TTC549 (cell line): ENCODE results near the gene SUPT20H.
A peak's percentile ranks its signal among the peaks of the same experiment; 100 is the strongest.
"Not testable (repeated sequence)": the region's sequence is repeated elsewhere in the genome, so short reads cannot be mapped to it uniquely, and the experiment has no call there.

ENCODE experiments used
- FAIRE-seq: peaks from 2 replicates; lab custom pipeline; 2012; peaks lifted over from hg19 to GRCh38; lab: Jason Lieb, UNC

The SUPT20H gene

DNA sequence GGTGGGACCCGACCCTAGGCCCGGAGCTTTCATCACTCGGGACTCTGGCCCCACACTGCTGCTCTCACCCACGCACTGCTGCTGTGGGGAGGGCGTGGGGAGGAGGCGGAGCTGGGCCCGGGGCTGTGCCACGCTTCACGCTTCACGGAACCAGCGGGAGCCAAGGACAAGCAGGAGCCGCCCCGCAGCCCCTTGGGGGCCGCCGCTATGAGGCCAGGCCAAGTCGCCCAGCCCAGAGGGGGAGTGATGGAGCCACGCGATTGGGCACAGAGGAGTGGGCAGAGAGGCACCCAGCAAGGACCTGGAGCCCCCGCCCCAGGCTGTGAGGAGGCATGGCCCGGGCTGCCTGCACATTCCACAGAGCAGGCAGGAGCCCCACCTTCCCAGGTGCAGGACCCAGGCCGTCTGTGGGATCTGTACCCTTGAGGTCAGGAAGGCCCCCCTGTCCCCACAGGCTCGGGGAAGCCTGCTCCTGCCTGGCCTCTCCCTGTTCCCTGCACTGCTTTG lies 10.2 kb upstream of the SUPT20H start:
- FAIRE-seq, result no peak

DNA sequence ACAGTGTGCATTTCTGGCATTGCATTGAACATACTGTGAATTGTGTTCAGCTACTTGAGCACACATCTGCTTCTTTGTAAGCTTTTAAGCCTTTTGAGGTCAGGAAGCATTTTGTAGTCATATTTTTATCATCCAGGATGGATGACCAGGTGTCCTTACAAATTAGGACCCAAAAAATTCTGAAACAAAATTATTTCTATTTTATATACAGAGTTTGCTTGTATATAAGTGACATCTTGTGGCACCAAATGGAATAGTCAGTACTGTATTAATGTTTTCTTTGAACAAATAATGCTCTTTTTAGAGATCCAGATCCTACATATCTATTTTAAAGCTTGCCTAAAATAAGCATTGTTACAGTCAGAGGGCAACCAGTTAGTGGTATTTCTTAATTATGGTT lies 9.5 kb upstream of the SUPT20H start:
- peak; percentile 83 for FAIRE-seq

DNA sequence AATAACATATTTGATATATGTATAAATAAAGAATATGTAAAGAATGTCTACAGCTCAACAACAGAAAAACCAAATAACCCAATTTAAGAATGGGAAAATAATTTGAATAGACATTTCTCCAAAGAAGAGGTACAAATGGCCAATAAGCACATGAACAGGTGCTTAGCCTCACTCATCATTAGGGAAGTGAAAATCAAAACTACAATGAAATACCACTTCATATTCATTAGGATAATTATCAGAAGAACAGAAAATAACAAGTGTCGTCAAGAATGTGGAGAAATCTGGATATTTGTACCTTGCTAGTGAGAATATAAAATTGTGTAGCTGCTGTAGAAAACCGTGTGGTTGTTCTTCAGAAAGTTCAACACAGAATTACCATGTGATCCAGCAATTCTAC lies 8.4 kb upstream of the SUPT20H start:
- no peak for FAIRE-seq

DNA sequence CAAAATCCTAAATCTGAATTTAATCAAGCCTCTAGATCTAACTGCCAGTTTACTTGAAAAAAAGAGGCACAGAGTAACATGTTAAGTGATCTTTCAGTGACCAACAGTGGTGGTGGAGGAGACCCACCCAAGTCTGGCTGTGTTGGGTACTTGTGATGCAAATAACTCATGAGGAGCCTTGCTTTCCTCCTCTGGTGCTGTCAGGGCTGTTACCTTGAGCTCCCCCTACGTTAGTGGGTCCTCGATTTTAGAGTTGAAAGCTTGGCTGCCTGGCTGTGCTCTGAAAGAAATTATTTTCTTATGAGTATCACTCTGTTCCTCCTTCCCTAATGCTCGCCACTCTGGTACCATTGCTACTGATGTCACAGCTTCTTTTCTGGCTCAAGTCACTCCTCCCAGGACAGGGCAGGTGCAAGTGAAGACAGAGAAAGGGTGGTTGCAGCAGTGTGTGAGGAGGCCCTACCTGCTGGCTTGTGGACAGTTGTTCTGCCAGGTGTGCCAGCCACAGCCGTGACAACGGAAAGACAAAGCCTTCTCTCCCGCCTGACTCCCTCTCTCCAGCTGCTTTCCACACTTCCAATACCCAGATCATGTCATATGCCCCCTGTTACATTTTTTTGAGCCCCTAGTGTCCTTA lies 6.5 kb upstream of the SUPT20H start:
- FAIRE-seq, result no peak

DNA sequence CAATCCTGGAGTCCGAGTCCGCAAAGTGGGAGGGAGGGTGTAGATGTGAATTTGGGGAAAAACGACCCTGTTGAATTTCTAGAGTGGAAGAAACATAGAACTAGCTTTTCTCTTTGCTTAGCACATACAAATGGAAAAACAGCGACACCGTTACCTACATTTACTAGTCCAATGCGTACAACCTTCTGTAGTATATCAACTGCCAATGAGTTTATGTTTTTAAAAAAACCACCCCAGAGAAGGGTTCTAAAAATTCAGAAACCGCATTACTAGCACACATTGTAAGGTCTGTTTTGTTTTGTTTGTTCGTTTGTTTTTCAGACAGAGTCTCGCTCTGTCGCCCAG lies 332 bp upstream of the SUPT20H start:
- no peak for FAIRE-seq

DNA sequence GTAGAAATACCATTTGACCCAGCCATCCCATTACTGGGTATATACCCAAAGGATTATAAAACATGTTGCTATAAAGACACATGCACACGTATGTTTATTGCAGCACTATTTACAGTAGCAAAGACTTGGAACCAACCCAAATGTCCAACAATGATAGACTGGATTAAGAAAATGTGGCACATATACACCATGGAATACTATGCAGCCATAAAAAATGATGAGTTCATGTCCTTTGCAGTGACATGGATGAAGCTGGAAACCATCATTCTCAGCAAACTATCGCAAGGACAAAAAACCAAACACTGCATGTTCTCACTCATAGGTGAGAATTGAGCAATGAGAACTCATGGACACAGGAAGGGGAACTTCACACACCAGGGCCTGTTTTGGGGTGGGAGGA lies 3.3 kb downstream of the SUPT20H start:
- FAIRE-seq, result not testable (repeated sequence)

DNA sequence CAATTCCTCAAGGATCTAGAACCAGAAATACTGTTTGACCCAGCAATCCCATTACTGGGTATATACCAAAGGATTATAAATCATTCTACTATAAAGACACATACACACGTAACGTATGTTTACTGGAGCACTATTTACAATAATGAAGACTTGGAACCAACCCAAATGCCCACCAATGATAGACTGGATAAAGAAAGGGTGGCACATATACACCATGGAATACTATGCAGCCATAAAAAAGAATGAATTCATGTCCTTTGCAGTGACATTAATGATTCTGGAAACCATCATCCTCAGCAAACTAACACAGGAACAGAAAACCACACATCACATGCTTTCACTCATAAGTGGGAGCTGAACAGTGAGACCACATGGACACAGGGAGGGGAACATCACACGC lies 6.4 kb downstream of the SUPT20H start:
- not testable (repeated sequence) for FAIRE-seq

DNA sequence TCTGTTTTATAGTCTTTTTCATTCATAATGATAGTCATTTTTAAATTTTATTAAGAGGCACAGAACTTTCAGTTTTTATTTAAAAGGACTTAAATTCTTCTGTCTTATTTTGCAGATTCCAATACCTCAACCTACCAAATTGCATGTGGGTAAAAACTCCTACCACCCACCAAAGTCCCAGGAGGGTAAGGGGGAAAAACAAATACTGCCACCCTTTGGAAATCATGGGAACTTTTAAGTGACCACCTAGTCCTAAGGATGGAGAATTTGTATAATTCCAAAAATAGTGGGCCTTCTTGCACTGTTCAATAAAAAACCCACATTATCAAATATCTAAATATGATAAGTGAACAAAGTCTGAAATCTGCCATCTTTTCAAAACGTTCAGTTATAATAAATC lies 9.7 kb downstream of the SUPT20H start:
- FAIRE-seq, result no peak

DNA sequence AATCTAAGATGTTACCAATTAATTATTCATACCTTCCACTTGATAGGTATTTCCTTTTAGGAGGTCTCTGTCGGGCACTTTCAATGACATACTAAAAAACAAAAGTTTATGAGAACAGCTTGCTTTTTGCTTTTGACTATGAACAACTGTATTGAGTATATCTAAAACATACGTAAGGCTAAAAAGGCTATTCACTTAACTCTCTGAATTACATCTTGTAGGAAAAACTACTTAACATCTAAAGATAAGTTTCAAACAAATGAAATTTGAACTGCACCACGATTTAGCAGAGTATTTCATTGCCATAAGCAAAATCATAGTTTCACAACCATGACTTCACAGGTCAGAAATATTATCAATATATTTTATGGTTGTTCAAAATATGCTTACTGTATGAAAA lies 11.6 kb downstream of the SUPT20H start:
- no peak for FAIRE-seq

DNA sequence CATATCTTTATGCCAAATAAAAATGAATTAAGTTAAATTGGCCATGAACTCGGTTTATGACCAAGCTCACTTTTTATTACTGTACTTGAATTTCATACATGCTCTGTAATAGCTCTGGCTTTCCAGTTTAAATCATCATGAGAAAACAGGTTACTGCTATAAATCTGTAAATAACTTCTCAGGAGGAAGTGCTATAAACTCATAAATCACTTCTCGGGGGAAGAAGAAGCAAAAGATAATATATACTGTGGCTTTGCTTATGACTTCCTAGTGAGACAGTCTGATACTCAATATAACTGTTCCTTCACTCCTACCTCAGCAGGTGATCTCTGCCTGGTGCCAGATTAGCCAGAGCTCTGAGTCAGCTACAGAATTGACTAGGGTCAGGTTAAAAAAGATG lies 12.5 kb downstream of the SUPT20H start:
- FAIRE-seq, result no peak

DNA sequence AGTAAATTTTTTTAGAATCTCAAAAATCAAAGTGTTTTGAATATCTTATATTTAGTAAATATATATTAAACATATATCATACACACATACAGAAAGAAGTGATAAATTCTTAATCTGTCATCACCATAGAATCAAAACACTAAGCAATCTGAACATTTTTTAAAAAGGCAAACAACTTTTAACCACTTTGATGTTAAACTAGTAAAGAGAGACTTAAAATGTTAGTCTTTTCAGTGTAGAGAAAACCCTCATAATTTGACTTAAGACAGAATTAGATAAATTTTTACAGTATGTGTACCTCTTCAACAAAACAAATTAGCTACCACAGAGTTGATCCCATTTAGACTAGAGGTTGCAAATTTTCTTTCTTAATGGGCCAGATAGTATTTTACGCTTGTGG lies 13.4 kb downstream of the SUPT20H start:
- peak; percentile 56 for FAIRE-seq

DNA sequence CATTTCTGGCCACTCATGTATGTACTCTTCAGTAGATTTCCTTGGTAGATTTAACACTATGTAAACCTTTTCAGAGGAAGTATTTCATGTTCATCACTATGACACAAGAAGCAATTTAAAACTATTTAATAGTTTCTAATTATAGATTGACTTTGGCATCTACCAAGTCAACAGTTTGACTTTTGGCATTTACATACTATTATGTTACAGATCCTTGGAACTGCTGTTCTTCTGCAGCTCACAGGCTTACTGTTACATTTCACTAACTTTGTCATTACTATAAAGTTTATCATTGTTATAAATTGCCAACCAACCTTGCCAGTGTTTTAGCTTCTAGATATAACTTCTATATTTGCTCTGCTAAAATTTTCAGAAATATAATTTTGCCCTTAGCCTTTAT lies 18.7 kb downstream of the SUPT20H start:
- no peak for FAIRE-seq

DNA sequence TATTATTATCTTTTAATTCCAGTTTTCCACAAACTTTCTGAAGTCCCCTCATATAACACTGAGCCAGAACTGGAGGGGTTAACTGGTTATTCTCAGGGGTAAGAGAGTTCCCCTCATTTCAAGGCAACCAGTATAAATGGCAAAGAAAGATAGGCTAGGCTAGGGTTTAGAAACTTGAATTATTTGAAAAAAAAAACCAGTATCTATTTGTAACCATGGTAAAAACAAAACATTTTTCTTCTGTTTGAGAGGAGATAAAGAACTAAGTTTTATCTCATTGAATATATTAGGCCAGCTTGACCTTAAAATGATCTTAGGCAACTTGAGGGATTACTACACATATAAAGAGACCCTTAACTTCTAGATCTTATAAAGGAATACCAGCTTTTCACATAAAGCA lies 19.6 kb downstream of the SUPT20H start:
- FAIRE-seq, result no peak

DNA sequence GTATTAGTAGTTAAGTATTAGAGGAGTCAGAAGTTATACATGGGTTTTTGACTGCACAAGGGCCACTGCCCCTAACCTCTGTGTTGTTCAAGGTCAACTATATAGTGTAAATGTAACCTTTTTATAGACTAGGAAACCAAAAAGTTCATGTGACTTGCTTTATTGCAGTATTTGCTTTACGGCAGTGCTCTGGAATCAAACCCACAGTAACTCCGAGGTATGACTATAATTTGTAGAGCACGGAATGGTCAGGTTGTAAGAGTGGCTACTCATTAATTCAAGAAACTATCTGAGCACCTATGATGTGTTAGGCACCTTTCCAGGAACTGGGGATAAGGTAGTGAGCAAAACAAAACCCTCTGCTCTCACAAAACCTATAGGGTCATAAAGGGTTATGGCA lies 22.2 kb downstream of the SUPT20H start:
- no peak for FAIRE-seq

DNA sequence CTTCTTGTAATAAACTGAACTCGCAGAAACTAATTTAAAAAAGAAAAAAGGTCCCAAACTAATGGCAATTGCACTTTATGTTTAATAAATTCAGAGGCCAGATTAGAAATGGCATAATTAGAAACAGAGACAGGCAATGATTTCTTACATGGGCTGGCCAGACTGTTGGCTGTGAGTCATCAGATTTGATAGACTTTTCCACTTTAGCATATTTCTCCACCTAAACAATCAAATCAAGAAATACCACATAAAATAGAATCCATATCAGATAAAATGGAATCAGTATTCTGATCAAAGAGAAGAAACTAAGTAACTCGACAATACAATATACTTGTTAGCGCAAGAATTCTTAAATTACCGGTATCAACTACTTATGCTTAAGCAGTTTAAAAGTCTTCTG lies 29.9 kb downstream of the SUPT20H start:
- FAIRE-seq, result no peak

DNA sequence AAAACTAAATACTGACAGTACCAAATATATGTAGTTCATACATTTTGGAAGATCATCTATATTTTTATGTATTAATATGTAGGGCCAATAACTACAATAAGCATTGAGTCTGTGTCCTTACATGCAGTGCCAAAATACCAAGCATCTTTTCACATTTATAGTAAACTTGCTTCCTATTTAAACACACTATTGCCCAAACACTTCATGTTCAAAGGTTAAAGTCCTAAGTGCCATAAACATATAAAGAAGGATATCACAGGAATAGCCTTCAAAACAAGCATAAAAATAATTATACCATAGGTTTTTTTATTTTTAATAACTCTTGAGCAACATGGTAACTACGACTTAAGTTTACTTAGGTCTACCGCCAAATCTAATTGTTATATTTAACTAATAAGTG lies 31.8 kb downstream of the SUPT20H start:
- no peak for FAIRE-seq

DNA sequence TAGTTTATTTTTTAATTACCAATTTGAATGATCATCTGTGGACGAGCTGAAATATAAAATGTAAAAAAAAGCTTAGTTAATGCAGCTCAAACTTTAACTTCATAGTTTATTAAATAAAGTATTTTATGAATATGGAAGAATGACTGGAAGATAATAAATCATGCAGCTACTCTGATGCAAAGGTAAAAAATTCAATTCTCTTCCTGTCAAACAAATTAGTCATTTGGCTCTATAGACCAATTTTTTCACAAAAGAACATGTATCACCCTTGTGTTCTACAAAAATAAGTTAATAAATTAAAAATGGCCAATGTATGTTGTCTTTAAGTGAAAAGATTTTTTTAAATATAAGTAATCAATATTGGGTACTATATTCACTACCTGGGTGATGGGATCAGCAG lies 32.7 kb downstream of the SUPT20H start:
- no peak for FAIRE-seq

DNA sequence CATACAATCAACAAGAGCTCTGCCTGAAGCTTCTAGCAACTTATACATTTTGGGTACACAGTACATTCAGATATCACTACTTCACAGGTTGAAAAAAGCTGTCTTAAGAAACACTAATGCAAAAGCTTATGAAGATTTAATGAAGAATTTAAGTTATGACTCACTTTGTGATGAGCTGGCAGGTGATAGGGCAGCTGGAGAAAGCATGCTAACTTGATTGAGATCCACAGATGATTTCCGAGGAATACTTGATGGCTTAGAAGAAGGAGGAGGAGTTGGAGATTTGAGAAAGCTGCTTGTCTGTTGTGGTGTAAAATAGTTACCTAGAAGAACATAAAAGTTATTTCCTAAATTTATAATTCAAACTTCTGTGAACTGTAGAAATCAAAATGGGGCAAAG lies 35.6 kb downstream of the SUPT20H start:
- FAIRE-seq, result no peak

DNA sequence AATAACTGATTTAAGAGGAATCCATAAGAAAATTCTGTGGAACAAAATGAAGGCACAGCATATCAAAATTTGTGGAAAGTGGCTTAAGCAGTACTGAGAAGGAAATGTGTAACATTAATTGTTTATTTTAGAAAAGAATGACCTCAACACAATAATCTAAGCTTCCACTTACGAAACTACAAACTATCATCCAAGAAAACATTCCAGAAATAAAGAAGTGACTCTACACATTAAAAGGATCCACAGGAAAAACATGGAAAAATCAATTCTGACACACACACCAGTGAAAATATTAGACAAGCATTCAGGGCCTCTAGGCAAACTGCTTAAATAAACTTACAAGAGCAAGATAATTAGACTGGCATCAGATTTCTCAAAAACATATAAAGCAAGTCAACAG lies 44.9 kb downstream of the SUPT20H start:
- no peak for FAIRE-seq

DNA sequence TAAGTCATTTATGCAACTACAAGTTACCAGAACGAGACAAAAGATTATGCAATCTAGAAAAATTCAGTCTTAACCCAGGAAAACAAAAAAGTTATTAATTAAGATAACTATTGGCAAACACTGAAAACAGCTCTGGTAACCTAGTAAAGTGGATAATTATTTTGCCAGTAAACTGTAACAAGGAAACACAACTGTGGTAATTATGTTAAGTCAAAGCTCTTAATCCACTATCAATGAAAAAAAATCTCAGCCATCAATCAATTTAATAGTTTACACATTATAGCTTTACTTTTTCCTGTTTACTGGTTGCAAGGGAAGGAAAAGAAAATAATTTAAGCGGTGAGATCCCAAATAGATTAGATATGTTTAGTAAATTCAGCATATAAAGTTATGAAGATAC lies 47.7 kb downstream of the SUPT20H start:
- no peak for FAIRE-seq

DNA sequence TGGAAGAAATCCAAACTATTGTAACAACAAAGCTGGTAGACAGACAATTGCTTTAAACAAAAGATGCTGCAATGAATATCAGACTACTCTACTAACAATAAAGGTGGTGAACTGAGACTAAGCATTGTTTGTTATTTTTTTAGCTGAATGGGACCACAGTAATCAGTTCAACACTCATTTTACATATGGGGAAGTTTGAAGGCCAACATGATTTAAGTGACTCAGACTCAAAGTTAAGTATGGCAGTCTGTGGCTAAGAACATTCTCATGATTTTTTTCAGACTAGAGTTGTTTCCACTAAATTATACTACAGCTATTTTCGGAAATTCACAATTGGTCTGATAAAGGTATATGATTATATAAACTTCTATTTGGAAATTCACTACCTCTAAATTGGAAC lies 48.5 kb downstream of the SUPT20H start:
- FAIRE-seq, result no peak

DNA sequence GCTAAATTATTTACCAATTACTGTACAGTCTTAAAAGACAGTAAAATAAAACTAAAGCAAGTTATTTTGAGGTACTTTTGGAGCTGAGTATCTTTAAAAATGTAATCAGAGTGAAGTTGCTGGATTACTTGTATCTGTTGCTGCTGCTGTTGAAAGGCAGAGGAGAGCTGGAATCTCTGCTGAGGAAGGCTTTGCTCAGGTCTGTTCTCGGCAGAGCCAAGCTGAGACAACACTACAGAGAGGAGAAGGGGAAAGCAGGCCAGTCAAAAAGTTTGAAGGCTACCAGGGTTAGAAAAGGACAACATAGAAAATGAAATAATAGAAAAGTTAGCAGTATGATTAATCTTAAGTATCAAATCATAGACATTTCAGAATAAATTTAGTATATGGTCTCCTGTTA lies 49.1 kb downstream of the SUPT20H start:
- no peak for FAIRE-seq

DNA sequence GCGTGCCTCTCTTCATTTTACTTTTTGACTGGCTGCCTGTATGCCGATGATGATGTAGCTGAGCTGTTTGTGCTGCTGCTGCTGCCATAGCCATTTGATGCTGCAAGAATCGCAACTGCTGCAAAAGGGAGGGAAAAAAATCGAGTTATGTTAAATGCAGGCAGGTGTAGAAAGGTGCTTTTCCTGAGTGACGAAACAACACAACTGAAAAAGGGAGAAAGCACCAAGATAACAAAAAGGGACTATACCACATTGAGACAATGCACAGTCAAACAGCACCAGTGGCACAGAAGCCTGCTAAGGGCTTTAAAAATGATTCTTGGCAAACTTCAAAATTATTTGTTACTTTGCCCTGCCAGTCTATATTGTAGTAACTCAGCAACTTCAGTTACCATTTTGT lies 49.8 kb downstream of the SUPT20H start:
- FAIRE-seq, result no peak

DNA sequence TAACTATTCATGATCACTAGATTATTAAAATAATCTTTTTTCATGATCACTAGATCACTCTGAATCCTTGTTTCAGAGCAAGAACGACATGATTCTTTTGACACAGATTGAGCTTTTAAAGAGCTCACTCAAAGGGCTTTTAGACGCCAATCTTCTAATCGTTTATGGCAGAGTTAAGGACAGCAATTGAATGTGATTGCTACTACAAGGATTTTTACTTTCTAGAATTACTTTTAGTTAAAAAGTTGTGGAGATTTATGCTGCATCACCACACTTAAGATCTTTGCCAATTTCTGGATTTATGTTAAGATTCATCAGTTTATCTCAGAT lies 57.6 kb downstream of the SUPT20H start:
- no peak for FAIRE-seq

DNA sequence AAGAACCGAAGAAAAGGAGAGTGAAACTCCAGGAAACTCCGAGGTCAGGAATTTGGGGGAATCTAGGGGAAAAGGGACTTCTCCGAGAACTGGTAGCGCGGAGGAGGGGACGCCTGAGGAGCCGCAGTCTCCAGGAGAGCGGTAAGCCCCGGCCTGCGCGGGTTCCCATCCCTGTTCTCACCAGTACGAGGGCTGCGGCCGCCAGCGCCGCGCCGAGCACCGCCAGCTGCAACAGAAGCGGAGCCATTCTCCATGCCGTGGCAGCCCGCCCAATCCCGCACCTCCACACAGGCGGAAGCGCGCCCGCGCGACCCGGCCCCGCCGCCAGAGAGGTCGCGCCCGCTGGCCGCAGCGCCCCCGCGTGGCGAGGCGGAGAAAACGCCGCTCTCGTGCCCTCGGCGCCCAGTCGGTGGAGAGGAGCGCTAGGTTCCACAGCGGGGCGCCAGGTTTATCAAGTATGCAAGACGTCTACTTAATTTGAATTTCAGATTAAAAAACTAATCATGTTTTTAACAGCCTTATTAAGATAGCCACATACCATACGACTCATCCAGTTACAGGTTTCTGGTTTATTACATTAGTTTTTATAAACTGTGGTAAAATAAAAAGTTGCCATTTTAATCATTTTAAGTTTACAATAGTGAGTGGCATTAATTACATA lies 60.3 kb downstream of the SUPT20H start, which contains the start of gene ALG5:
Gene ALG5 (minus strand): TSS at position 287 of the 661 bp plus-strand sequence. CDS start 40 bp downstream, at position 247.
- FAIRE-seq, result no peak
